ENCODE measurements around the gene MEGF11.

DNA sequence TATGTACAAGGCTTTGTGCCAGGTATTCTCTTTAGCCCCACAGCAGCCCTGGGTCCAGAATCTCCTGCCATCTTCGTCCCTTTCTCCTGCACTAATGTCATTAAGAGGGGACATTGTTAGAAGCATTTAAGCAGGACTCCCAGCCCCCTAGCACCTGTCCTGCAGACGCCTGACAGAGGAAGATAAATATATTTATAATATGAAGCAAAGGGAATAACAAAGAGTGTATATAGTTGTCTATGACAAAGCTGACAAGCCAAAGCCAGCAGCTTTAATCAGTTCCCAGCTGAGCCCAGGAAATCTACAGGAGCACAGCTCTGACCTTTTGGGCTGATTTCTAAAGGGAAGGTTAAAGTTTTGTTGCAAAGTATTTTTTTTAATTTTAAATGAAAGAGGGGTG is 96.0 kb downstream of the MEGF11 start:
- TF ChIP-seq, protein P1, sequence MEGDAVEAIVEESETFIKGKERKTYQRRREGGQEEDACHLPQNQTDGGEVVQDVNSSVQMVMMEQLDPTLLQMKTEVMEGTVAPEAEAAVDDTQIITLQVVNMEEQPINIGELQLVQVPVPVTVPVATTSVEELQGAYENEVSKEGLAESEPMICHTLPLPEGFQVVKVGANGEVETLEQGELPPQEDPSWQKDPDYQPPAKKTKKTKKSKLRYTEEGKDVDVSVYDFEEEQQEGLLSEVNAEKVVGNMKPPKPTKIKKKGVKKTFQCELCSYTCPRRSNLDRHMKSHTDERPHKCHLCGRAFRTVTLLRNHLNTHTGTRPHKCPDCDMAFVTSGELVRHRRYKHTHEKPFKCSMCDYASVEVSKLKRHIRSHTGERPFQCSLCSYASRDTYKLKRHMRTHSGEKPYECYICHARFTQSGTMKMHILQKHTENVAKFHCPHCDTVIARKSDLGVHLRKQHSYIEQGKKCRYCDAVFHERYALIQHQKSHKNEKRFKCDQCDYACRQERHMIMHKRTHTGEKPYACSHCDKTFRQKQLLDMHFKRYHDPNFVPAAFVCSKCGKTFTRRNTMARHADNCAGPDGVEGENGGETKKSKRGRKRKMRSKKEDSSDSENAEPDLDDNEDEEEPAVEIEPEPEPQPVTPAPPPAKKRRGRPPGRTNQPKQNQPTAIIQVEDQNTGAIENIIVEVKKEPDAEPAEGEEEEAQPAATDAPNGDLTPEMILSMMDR (IDR thresholded peaks at IDR 0.05), result no peak
- no peak for TF ChIP-seq POLR2A (IDR thresholded peaks at IDR 0.05)
